Right lobe of liver (tissue), 4 donors: ENCODE results near the gene ADARB2.

Source experiments
- CTCF ChIP-seq, 4 donors: fragments of 200-600 bp in 3 of 4; fragments of 450-650 bp in 1 of 4; IDR thresholded peaks; one replicate each; pipeline versions ENCODE4 v1.5.1 to v1.8.0; 2016 to 2022; ENCODE audit warnings: antibody characterized with exemption in 4 of 4, mild to moderate bottlenecking in 2 of 4
- POLR2A ChIP-seq: fragments of 450-650 bp; IDR thresholded peaks from one replicate; pipeline ENCODE4 v1.6.1; 2017; ENCODE audit warnings: antibody characterized with exemption, mild to moderate bottlenecking
- donor health status: DM: no; HTN: no; CAD: no.
- donor health status: DM: no; HTN: no; CAD: no.
- donor health status: DM: no; HTN: yes; CAD: no.

- TF ChIP-seq CTCF (IDR thresholded peaks at IDR 0.05) (no peak), POLR2A (no peak)
Measured at GRCh38 chr10:1311726-1312125, 425.6 kb downstream of the ADARB2 start.
